ENCODE measurements around the gene IL17RE.

DNA sequence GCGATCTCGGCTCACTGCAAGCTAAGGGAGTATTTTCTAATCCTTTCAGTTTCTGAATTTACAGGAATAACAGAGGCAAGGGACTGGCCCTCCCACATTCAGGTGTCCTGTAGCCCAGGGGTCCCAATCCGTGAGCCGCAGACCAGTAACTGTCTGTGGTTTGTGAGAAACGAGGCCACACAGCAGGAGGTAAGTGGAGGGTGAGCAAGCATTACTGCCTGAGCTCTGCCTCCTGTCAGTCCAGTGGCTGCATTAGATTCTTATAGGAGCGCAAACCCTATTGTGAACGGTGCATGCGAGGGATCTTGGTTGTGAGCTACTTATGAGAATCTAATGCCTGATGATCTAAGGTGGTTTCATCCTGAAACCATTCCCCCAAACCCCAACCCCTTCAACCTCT lies 9.2 kb downstream of the IL17RE start:
- TF ChIP-seq, protein P1, sequence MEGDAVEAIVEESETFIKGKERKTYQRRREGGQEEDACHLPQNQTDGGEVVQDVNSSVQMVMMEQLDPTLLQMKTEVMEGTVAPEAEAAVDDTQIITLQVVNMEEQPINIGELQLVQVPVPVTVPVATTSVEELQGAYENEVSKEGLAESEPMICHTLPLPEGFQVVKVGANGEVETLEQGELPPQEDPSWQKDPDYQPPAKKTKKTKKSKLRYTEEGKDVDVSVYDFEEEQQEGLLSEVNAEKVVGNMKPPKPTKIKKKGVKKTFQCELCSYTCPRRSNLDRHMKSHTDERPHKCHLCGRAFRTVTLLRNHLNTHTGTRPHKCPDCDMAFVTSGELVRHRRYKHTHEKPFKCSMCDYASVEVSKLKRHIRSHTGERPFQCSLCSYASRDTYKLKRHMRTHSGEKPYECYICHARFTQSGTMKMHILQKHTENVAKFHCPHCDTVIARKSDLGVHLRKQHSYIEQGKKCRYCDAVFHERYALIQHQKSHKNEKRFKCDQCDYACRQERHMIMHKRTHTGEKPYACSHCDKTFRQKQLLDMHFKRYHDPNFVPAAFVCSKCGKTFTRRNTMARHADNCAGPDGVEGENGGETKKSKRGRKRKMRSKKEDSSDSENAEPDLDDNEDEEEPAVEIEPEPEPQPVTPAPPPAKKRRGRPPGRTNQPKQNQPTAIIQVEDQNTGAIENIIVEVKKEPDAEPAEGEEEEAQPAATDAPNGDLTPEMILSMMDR (IDR thresholded peaks at IDR 0.05) = no peak
- TF ChIP-seq POLR2A (IDR thresholded peaks at IDR 0.05) = no peak
